CD14-positive monocyte (primary cell): ENCODE measurements around the gene MECP2. TPM values are rescaled to one million over a fixed set of nuclear protein-coding genes. Genes with fewer than 3 reads are reported as not detected.
A peak's percentile ranks its signal among the peaks of the same experiment; 100 is the strongest.

Experiments
- DNase-seq, 3 donors: peaks; one replicate each; pipeline ENCODE4 v3.0.0-alpha.2; 2011 to 2022
- H2AFZ ChIP-seq: 2 replicates; pipeline ENCODE4 v1.6.0; 2012; ENCODE audit warnings: mild to moderate bottlenecking, low read depth, low read length, inconsistent platforms; ENCODE audit not compliant: insufficient read depth, poor library complexity, severe bottlenecking
- H3K27ac ChIP-seq, 2 donors: 1 replicate in 1 of 2; 2 replicates in 1 of 2; pipeline ENCODE4 v1.5.1; 2012 to 2013; ENCODE audit warnings: low read length in 2 of 2, control low read depth in 1 of 2, inconsistent platforms in 1 of 2, low read depth in 1 of 2, mild to moderate bottlenecking in 1 of 2
- H3K27me3 ChIP-seq, 2 donors: one replicate each; pipeline versions ENCODE4 v1.6.0 to v1.6.1; 2011 to 2013; ENCODE audit warnings: low read length in 2 of 2; ENCODE audit not compliant: control insufficient read depth in 2 of 2, insufficient read depth in 2 of 2
- H3K36me3 ChIP-seq, 2 donors: replicated peaks in 1 of 2; 1 replicate in 1 of 2; 2 replicates in 1 of 2; pipeline versions ENCODE4 v1.5.1 to v1.6.1; 2012 to 2013; ENCODE audit warnings: low read length in 2 of 2, control low read depth in 1 of 2, inconsistent platforms in 1 of 2, mild to moderate bottlenecking in 1 of 2; ENCODE audit not compliant: insufficient read depth in 2 of 2, control insufficient read depth in 1 of 2
- H3K4me1 ChIP-seq, 2 donors: 1 replicate in 1 of 2; 2 replicates in 1 of 2; pipeline versions ENCODE4 v1.5.1 to v1.6.1; 2012 to 2013; ENCODE audit warnings: low read length in 2 of 2, control low read depth in 1 of 2, inconsistent platforms in 1 of 2, mild to moderate bottlenecking in 1 of 2, moderate library complexity in 1 of 2; ENCODE audit not compliant: insufficient read depth in 2 of 2, control insufficient read depth in 1 of 2
- H3K4me2 ChIP-seq: replicated peaks from 2 replicates; pipeline ENCODE3; 2012; ENCODE audit warnings: low read length, moderate library complexity, mild to moderate bottlenecking; ENCODE audit not compliant: poor library complexity, severe bottlenecking; ENCODE audit errors: extremely low read depth
- H3K4me3 ChIP-seq, 3 experiments: fragments of 200-600 bp in 1 of 3; sonication (generic) in 1 of 3; replicated peaks in 1 of 3; 1 replicate in 2 of 3; 2 replicates in 1 of 3; pipeline ENCODE4 v1.5.1; 2011 to 2013; ENCODE audit warnings: low read length in 3 of 3, mild to moderate bottlenecking in 3 of 3, control low read depth in 2 of 3, low read depth in 2 of 3, inconsistent platforms in 1 of 3, moderate library complexity in 1 of 3
- H3K79me2 ChIP-seq: 2 replicates; pipeline ENCODE4 v1.6.0; 2012; ENCODE audit warnings: mild to moderate bottlenecking, control low read depth, inconsistent platforms, low read length, moderate library complexity; ENCODE audit not compliant: insufficient read depth
- H3K9ac ChIP-seq: 2 replicates; pipeline ENCODE4 v1.6.0; 2017; ENCODE audit warnings: low read length, mild to moderate bottlenecking; ENCODE audit not compliant: insufficient read depth, poor library complexity, severe bottlenecking
- H3K9me3 ChIP-seq, 2 donors: replicated peaks in 1 of 2; 1 replicate in 1 of 2; 2 replicates in 1 of 2; pipeline versions ENCODE4 v1.5.1 to v1.6.1; 2012 to 2013; ENCODE audit warnings: low read length in 2 of 2, control low read depth in 1 of 2; ENCODE audit not compliant: control insufficient read depth in 1 of 2, insufficient read depth in 1 of 2
- H4K20me1 ChIP-seq: 2 replicates; pipeline ENCODE4 v1.6.0; 2012; ENCODE audit warnings: mild to moderate bottlenecking, low read length, control low read depth, moderate library complexity; ENCODE audit not compliant: insufficient read depth
- H3K27ac Mint-ChIP-seq, 7 donors: one replicate each; pipeline ENCODE4 v1.8.0; 2020; ENCODE audit warnings: mild to moderate bottlenecking in 7 of 7, mixed read lengths in 7 of 7, moderate library complexity in 6 of 7, inconsistent platforms in 2 of 7
- H3K27me3 Mint-ChIP-seq, 3 donors: one replicate each; pipeline ENCODE4 v1.8.0; 2021 to 2022; ENCODE audit warnings: low read depth in 3 of 3, mild to moderate bottlenecking in 3 of 3, mixed read lengths in 3 of 3, moderate library complexity in 3 of 3, inconsistent platforms in 1 of 3
- H3K36me3 Mint-ChIP-seq, 2 donors: one replicate each; pipeline ENCODE4 v1.8.0; 2020; ENCODE audit warnings: mixed read lengths in 2 of 2, inconsistent platforms in 1 of 2, mild to moderate bottlenecking in 1 of 2
- H3K4me1 Mint-ChIP-seq: one replicate; pipeline ENCODE4 v1.8.0; 2020; ENCODE audit warnings: mild to moderate bottlenecking, mixed read lengths
- H3K4me3 Mint-ChIP-seq, 2 donors: one replicate each; pipeline ENCODE4 v1.8.0; 2020; ENCODE audit warnings: mild to moderate bottlenecking in 2 of 2, mixed read lengths in 2 of 2, moderate library complexity in 1 of 2
- H3K9me3 Mint-ChIP-seq, 7 donors: one replicate each; pipeline ENCODE4 v1.8.0; 2020 to 2022; ENCODE audit warnings: mixed read lengths in 7 of 7, mild to moderate bottlenecking in 6 of 7, moderate library complexity in 6 of 7, inconsistent platforms in 2 of 7
- CTCF ChIP-seq: fragments of 200-600 bp; IDR thresholded peaks from one replicate; pipeline ENCODE4 v1.8.0; 2022; ENCODE audit warnings: antibody characterized with exemption, mild to moderate bottlenecking
- WGBS: methylation state at CpG from one replicate; pipeline ENCODE4 v1.1.5; 2013; ENCODE audit warnings: missing lambda C conversion rate; ENCODE audit not compliant: insufficient coverage; 5-methylcytosine and 5-hydroxymethylcytosine counted together
- intact Hi-C, 2 donors: fragments of 100-400 bp; cut with micrococcal nuclease; formaldehyde crosslinking; loops; one replicate each; pipeline versions ENCODE4 v1.15.0 to v1.15.1; 2023
- polyA plus RNA-seq, 3 donors: library from polyadenylated mRNA; depleted of rRNA in 1 of 3; unstranded in 2 of 3; stranded (reverse) in 1 of 3; fragments of 300-500 nt in 2 of 3; fragments of >200 nt in 1 of 3; fragmentation: Illumina TruSeq in 2 of 3; gene quantifications; 1 replicate in 2 of 3; 2 replicates in 1 of 3; pipeline ENCODE4 v1.2.3, GENCODE V29; 2012 to 2021

Gene MECP2
- polyA plus RNA-seq, 3 donors = 5.2 to 21.2 (median 9.6) TPM

- no peak for TF ChIP-seq CTCF
- WGBS = 30% methylated on average over 2 of the region's 3 CpGs
- no peak for DNase-seq
- peaks cover 0 to 41% (median 0%) of the 10 kb centered on the region in 3 donors for H3K27me3 Mint-ChIP-seq
- H3K79me2 ChIP-seq = peaks cover 85% of the 10 kb centered on the region
- peaks cover 0 to 35% of the 10 kb centered on the region in 2 donors for H3K27me3 ChIP-seq
- H3K9ac ChIP-seq = no peak overlapping the region
- no peak overlapping the region for H2AFZ ChIP-seq
- peaks cover 0 to 2% (median 0%) of the 10 kb centered on the region in 7 donors for H3K9me3 Mint-ChIP-seq
- H3K36me3 ChIP-seq = peaks cover 0 to 6% of the 10 kb centered on the region in 2 donors
- peak overlapping the region in 1 of 7 donors; percentile 10 for H3K27ac Mint-ChIP-seq
- peaks cover 22 to 29% of the 10 kb centered on the region in 2 donors for H3K4me1 ChIP-seq
- H3K4me3 Mint-ChIP-seq = no peak overlapping the region
- H3K4me2 ChIP-seq = no peak overlapping the region
- H3K9me3 ChIP-seq = no peaks in the 10 kb centered on the region
- no peak overlapping the region for H3K27ac ChIP-seq
- no peak overlapping the region for H3K4me3 ChIP-seq
- peaks cover 37% of the 10 kb centered on the region for H3K4me1 Mint-ChIP-seq
- H3K36me3 Mint-ChIP-seq = peaks cover 16 to 24% of the 10 kb centered on the region in 2 donors
- intact Hi-C loops = no loop called here
- peaks cover 82% of the 10 kb centered on the region for H4K20me1 ChIP-seq
Measured at GRCh38 chrX:154074199-154074598, 23.3 kb downstream of the MECP2 start.

- no peak for DNase-seq
- intact Hi-C loops = no loop called here
- peaks cover 0 to 35% (median 0%) of the 10 kb centered on the region in 3 donors for H3K27me3 Mint-ChIP-seq
- H3K9me3 ChIP-seq = no peaks in the 10 kb centered on the region
- WGBS = no CpG with 5 or more reads among the region's 1 CpG
- H3K4me1 Mint-ChIP-seq = peaks cover 45% of the 10 kb centered on the region
- H3K4me3 ChIP-seq = no peak overlapping the region
- peaks cover 91% of the 10 kb centered on the region for H3K79me2 ChIP-seq
- H3K4me2 ChIP-seq = no peak overlapping the region
- no peak overlapping the region for H3K4me3 Mint-ChIP-seq
- H2AFZ ChIP-seq = no peak overlapping the region
- H4K20me1 ChIP-seq = peaks cover 89% of the 10 kb centered on the region
- no peak for TF ChIP-seq CTCF
- peaks cover 0 to 3% (median 0%) of the 10 kb centered on the region in 7 donors for H3K9me3 Mint-ChIP-seq
- no peak overlapping the region for H3K27ac Mint-ChIP-seq
- no peak overlapping the region for H3K27ac ChIP-seq
- H3K36me3 Mint-ChIP-seq = peaks cover 12 to 17% of the 10 kb centered on the region in 2 donors
- peaks cover 30 to 35% of the 10 kb centered on the region in 2 donors for H3K4me1 ChIP-seq
- H3K36me3 ChIP-seq = no peaks in the 10 kb centered on the region
- H3K9ac ChIP-seq = no peak overlapping the region
- H3K27me3 ChIP-seq = peaks cover 0 to 33% of the 10 kb centered on the region in 2 donors
Measured at GRCh38 chrX:154072192-154072591, 25.3 kb downstream of the MECP2 start.
